GDM1 (cell line): Measurements from ENCODE around the gene ABHD11.
"Not testable (repeated sequence)": the region's sequence is repeated elsewhere in the genome, so short reads cannot be mapped to it uniquely, and the experiment has no call there.

Source experiments
- DNase-seq: peaks from one replicate; lab custom pipeline; 2025; lab: John Stamatoyannopoulos, UW

ABHD11 gene

DNA sequence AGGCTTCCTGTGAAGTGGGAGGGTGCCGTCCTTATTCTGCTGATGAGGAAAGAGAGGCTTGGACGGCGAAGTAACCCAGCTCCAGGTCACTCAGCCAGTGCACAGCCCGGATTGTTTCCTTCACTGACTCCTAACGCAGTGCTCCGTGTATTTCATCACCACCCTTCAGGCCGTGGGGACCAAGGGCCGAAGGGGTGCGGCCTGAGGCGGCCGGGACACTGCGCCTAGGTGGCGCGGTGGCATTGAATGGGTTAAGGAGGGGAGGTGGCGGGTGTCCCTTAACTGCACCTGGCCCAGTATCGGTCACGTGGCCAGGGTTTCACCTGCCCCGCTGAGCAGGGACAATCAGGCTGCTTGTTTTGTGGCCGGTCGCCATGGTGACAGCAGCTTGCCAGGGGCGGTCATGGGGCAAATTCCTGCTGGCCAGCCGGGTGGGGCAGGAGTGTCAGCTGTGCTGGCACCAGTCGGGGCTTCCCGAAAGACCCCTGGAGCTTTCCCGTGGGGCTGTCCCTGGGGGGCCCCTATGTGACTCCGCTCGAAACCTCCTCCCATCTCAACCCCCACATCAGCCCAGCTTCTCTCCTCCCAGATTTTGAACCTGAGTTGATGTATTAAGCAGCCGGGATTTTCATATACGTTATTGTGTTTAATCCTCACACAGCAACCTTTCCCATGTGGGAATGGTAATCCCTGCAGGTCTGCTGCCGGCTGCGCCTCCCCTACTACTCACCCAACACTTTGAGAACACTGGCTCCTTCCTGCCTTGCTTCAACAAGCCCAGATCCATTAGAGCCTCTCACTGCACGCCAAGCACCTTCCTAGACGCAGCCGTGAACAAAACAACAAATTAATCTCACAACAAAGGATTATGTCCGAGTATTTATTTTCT lies 4.4 kb upstream of the ABHD11 start:
- no peak for DNase-seq

- DNase-seq = no peak
These were observed 3.7 kb upstream of the ABHD11 start for GRCh38 chr7:73742338-73742752.

DNA sequence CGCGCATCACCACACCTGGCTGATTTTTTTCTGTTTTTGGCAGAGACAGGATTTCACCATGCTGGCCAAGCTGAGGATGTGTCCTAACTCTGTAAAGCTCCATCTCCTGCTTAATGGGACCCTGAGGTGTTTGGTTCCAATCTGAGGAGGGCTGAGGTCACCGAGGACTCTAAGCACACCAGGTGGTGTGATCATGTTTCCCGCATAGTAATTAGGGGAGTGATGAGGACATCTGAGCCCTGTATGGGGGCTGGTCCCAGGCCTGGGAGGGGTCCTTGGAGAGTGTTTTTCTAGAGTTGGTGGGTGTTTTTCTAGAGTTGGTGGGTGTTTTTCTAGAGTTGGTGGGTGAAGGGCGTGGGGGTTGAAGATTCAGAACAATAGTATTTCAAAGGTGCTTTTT lies 3.0 kb upstream of the ABHD11 start:
- no peak for DNase-seq

- DNase-seq = no peak
These were observed 2.2 kb upstream of the ABHD11 start for GRCh38 chr7:73740771-73741170.

DNA sequence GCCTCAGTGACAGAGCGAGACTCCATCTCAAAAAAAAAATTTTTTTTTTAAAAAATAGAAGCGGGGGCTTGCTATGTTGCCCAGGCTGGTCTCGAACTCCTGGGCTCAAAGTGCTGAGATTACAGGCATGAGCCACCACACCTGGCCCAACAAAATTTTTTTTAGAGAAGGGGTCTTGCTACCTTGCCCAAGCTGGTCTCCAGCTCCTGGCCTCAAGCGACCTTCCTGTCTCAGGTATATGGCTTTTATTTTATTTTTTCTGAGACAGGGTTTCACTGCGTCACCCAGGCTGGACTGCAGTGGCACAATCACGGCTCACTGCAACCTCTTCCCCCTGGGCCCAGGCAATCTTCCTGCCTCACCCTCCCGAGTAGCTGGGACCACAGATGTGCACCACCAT lies 1.6 kb upstream of the ABHD11 start:
- DNase-seq = no peak

DNA sequence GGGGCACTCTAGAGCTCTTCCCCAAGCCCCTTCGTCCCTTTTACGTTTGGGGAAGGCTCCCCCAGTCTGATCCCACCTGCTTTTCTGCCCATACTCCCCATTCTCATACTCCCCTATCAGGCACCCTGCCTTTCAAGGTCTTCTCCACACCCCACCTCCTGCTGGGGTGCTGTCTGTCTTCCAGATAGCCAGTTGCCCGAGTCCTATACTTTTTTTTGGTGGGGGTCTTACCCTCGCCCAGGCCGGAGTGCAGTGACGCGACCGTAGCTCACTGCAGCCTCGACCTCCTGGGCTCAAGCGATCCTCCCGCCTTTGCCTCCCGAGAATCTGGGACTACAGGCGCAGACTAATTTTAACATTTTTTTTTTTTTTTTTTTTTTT lies 775 bp upstream of the ABHD11 start:
- no peak for DNase-seq

GRCh38 chr7:73738220-73738611 lies 386 bp downstream of the ABHD11 start:
- peak; percentile 49 for DNase-seq

GRCh38 chr7:73737491-73738219 lies 947 bp downstream of the ABHD11 start:
- no peak for DNase-seq

- no peak for DNase-seq
These were observed 1.7 kb downstream of the ABHD11 start for GRCh38 chr7:73736885-73737284.

DNA sequence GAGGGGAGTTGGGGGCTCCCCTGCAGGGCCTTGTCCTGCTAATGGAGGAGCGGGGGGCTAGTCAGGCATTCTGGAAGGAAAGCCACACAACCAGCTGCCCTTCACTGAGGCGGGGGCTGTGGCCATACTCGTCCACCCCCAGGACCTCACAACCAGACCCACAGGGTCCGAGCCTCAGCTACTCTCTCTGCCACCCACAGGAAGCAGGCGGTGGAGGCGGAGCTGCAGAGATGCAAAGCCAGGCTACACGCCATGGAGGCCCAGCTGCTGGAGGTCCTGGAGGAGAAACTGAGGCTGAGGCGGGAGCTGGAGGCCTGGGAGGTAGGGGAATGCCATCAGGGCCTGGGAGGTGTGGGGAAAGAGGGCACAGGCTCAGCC lies 3.1 kb downstream of the ABHD11 start:
- no peak for DNase-seq

- DNase-seq = peak; percentile 87
These were observed 3.7 kb downstream of the ABHD11 start for GRCh38 chr7:73734619-73735527.

DNA sequence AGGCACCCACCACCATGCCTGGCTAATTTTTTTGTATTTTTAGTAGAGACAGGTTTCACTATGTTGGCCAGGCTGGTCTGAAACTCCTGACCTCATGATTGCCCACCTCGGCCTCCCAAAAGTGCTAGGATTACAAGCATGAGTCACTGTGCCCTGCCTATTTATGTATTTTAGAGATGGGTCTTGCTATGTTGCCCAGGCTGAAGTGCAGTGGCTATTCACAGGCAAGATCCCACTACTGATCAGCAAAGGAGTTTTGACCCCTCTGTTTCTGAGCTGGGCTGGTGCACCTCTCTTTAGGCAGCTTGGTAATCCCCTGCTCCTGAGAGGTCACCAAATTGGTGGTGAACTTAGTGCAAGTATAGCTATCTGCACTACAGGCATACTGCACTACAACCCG lies 6.2 kb downstream of the ABHD11 start:
- no peak for DNase-seq

DNA sequence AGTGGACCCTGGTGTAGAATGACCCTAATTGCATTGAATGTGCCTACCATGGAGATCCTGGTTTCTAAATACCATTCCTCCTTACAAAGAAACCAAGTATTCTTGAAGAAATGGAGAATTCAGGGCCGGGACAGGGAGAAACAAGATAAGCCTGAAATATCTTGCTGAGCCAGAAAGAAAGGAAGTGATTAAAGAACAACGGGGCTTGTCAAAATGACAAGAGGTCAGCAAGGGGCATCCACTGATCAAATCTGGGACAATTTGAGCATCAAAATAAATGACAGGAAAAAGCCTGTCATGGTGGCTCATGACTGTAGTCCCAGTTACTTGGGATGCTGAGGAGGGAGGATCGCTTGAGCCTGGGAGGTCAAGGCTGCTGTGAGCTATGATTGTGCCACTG lies 8.1 kb downstream of the ABHD11 start:
- DNase-seq = no peak

DNA sequence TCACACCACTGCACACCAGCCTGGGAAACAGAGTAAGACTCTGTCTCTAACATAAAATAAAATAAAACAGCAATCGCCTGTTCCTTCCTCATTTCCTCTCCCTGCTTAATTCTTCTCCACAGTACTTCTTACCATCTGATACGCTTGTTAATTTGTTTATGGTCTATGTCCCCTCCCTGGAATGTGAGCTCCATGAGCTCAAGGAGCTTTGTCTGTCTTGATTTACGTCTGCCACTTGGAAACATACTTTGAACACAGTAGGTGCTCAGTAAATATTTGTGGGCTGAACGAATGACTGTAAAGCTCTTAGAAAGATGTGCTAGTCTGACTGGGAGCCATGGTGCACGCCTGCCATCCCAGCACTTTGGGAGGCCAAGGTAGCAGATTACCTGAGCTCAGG lies 10.1 kb downstream of the ABHD11 start:
- DNase-seq = no peak

DNA sequence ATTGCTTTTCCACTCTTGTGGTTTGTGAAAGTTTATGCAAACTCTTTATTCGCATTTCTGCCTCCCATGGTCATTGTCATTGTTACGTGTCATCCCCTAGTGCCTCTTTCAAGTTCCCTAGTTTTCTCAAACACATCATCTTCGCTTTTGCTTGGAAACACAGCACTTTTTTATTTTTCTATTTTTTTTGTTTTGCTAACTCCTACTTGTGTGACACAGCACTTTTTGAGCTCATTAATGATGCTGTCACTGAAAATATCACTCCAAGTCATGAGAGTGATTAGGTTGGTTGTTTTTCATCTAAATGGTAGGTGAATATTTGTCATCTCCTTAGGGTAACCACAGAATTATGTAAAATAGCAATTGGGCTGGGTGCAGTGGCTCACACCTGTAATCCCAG lies 10.7 kb downstream of the ABHD11 start:
- no peak for DNase-seq

GRCh38 chr7:73726083-73726466 lies 12.5 kb downstream of the ABHD11 start:
- DNase-seq = no peak

GRCh38 chr7:73723813-73724212 lies 14.8 kb downstream of the ABHD11 start:
- DNase-seq = no peak

- DNase-seq = no peak
These were observed 15.8 kb downstream of the ABHD11 start for GRCh38 chr7:73722785-73723184.

DNA sequence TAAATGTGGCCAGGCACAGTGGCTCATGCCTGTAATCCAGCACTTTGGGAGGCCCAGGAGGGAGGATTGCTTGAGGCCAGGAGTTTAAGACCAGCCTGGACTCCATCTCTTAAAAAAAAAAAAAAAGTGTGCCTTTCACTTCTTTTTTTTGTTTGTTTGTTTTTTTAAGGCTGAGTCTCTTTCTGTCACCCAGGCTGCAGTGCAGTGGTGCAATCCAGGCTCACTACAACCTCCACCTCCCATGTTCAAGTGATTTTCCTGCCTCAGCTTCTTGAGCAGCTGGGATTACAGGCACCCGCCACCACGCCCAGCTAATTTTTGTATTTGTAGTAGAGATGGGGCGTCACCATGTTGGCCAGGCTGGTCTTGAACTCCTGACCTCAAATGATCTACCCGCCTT lies 16.4 kb downstream of the ABHD11 start:
- DNase-seq = not testable (repeated sequence)

DNA sequence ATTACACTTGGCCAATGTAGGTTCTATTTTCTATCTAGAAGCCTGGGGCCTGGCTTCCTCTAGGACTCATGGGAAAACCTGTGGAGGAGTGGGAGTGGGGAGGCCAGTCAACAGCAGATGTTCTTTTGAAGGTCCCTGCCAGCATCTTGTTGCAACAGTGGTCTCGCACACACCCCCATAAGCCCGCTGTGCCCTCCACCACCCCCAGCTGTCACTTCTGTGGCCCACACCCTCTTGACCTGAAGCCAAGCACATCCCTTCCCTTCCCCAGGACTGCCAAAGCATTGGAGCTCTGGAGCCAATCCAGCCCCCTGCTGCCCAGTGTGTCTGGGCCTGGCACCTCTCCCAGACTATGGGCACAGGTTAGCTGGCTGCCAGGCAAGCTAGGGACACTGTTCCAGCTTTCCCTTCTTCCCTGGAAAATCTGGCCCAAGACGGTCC lies 17.2 kb downstream of the ABHD11 start:
- no peak for DNase-seq

DNA sequence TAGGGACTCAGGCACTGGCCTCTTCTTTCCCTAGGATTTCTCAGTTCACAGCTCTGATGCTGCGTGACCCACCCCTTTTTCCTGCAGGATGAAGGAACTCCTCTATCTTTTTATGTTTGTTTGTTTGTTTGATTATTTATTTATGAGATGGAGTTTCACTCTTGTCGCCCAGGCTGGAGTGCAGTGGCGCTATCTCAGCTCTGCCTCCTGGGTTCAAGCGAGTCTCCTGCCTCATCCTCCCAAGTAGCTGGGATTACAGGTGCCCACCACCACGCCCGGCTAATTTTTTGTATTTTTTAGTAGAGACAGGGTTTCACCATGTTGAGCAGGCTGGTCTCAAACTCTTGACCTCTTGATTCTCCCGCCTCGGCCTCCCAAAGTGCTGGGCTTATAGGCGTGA lies 18.2 kb downstream of the ABHD11 start:
- DNase-seq = not testable (repeated sequence)

DNA sequence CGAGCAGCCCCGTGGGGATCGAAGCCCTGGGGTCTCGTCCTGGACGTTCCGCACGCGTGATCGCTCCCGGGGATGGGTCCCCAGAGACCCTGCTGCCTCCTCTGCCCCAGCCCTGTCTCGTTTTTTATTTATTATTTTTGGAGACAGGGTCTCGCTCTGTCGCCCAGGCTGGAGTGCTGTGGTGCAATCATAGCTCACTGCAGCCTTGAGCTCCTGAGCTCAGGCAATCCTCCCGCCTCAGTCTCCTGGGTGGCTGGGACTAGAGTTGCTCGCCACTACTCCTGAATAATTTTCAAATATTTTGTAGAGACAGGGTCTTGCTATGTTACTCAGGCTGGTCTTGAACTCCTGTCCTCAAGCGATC lies 18.8 kb downstream of the ABHD11 start:
- DNase-seq = no peak
